Measurements from ENCODE around the gene SOD2.
"Not testable (repeated sequence)": the region's sequence is repeated elsewhere in the genome, so short reads cannot be mapped to it uniquely, and the experiment has no call there.

Gene SOD2

GRCh38 chr6:159716247-159717096 is 23.4 kb upstream of the SOD2 start:
- DNase-seq (ENCODE audit: low read depth): no peak

- DNase-seq (ENCODE audit: low read depth): no peak
Measured at GRCh38 chr6:159715605-159716004, 22.6 kb upstream of the SOD2 start.

- no peak for DNase-seq (ENCODE audit: low read depth)
Measured at GRCh38 chr6:159715166-159715565, 22.1 kb upstream of the SOD2 start.

GRCh38 chr6:159714404-159714803 is 21.4 kb upstream of the SOD2 start:
- no peak for DNase-seq (ENCODE audit: low read depth)

GRCh38 chr6:159713984-159714383 is 20.9 kb upstream of the SOD2 start:
- DNase-seq (ENCODE audit: low read depth): no peak

GRCh38 chr6:159712389-159712788 is 19.3 kb upstream of the SOD2 start:
- DNase-seq (ENCODE audit: low read depth): not testable (repeated sequence)

GRCh38 chr6:159710603-159711002 is 17.6 kb upstream of the SOD2 start:
- not testable (repeated sequence) for DNase-seq (ENCODE audit: low read depth)

- no peak for DNase-seq (ENCODE audit: low read depth)
Measured at GRCh38 chr6:159701413-159701999, 8.5 kb upstream of the SOD2 start.

GRCh38 chr6:159700970-159701369 is 7.9 kb upstream of the SOD2 start:
- DNase-seq (ENCODE audit: low read depth): no peak

GRCh38 chr6:159695984-159696383 is 2.9 kb upstream of the SOD2 start:
- DNase-seq (ENCODE audit: low read depth): no peak

GRCh38 chr6:159693894-159694545 is 979 bp upstream of the SOD2 start:
- DNase-seq (ENCODE audit: low read depth): no peak

GRCh38 chr6:159692303-159693127 is 526 bp downstream of the SOD2 start:
- no peak for DNase-seq (ENCODE audit: low read depth)

- no peak for DNase-seq (ENCODE audit: low read depth)
Measured at GRCh38 chr6:159691963-159692287, 1.1 kb downstream of the SOD2 start.

- DNase-seq (ENCODE audit: low read depth): no peak
Measured at GRCh38 chr6:159691133-159691962, 1.7 kb downstream of the SOD2 start.

- not testable (repeated sequence) for DNase-seq (ENCODE audit: low read depth)
Measured at GRCh38 chr6:159690135-159690534, 2.9 kb downstream of the SOD2 start.

- no peak for DNase-seq (ENCODE audit: low read depth)
Measured at GRCh38 chr6:159689001-159689400, 4.0 kb downstream of the SOD2 start.

GRCh38 chr6:159688266-159688905 is 4.7 kb downstream of the SOD2 start:
- no peak for DNase-seq (ENCODE audit: low read depth)

- no peak for DNase-seq (ENCODE audit: low read depth)
Measured at GRCh38 chr6:159687341-159687740, 5.7 kb downstream of the SOD2 start.

- no peak for DNase-seq (ENCODE audit: low read depth)
Measured at GRCh38 chr6:159686703-159687102, 6.3 kb downstream of the SOD2 start.

- no peak for DNase-seq (ENCODE audit: low read depth)
Measured at GRCh38 chr6:159686040-159686439, 7.0 kb downstream of the SOD2 start.

GRCh38 chr6:159684013-159684304 is 9.1 kb downstream of the SOD2 start:
- no peak for DNase-seq (ENCODE audit: low read depth)

All from stimulated activated CD8-positive, alpha-beta memory T cell treated with anti-CD3 and anti-CD28 coated beads, Interleukin-15, amount 100 ng/mL, for 24 hours (primary cell).